GM19468 (cell line): ENCODE results near the gene VAV2.

Experiments used
- ATAC-seq: cut with Tn5 transposase; IDR thresholded peaks from one replicate; pipeline ENCODE4 v1.9.1; 2021; ENCODE audit warnings: mild to moderate bottlenecking, moderate library complexity, moderate number of reproducible peaks; ENCODE audit not compliant: unreplicated experiment; ENCODE audit errors: extremely low read depth

Gene VAV2

DNA sequence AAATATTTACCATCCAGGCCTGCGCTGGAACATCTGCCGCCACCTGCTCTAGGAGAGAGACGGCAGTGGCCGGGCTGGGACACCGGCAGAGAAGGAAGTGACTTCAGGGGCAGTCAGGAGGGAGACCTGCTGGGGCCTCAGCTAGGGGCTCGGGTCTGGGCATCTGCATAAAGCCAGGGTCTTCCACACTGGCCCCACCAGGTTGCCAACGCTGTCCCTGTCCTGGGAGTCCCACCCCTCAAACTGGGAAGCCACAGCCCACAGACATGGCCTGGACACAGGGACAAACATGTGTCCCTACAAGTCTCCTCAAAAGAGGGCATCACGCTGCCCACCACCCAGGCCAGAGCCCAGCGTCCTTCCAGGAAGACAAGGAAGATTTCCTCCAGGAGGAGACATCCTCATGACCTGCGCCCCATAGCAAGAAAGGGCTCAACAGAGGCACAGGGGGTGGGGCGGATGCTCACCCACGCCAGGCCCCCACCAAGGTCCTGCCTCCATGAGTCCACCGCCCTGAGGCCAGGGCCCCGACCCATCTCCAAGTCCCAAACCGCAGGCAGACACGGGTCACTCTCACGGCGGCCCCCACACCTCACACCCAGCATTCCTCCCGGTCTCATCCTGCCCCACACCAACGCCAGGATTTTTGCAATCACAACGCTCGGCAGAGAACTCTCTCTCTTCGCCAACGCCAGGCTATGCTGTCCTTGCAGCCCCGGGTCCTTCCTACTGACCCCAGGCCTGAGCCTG is 9.0 kb downstream of the VAV2 start:
- ATAC-seq = no peak

DNA sequence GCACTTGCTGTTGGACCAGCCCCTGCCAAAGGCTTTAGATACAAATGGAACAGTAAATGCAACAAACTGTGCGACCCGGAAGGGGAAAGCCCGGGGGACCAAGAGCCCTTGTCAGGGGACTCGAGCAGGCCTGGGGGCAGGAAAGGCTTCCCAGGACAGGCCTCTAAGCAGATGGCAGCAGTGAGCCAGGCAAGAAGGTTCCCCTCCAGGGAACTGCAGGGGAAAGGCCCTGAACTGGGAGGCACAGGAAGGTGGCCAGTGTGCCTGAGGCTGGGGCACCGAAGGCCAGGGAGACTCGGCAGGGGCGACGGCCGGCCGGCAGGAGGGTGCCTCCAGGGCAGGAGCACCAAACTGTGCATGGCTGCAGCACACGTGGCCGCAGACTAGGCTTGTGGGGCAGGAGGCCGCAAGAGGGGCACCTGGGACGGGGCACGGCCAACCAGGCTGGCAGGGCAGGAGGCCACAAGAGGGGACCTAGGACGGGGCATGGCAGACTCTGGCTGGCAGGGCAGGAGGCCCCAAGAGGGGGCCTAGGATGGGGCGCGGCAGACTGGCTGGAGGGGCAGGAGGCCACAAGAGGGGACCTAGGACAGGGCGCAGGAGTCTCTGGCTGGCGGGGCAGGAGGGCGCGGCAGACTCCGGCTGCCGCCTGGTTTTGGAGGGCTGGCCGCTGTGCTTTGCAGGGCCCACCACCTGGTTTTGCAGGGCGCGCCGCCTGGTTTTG is 10.0 kb downstream of the VAV2 start:
- no peak for ATAC-seq

DNA sequence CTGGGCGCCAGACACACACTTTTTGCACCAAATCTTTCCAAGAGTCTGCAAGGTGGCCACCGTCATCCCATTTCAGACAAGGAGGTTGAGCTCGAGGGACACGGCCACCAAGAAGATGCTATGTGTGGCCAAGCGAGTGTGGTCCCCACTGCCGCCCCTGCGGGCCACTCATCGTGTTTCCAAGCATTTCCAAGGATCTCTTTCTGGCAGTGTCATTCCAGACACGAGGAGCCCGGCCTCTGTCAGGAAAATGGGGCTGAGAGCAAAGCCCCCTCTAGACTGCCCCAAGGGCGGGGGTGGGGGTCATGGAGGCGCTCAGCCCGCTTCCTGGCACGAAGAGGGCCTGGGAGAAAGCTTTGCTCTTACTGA is 10.6 kb downstream of the VAV2 start:
- no peak for ATAC-seq

DNA sequence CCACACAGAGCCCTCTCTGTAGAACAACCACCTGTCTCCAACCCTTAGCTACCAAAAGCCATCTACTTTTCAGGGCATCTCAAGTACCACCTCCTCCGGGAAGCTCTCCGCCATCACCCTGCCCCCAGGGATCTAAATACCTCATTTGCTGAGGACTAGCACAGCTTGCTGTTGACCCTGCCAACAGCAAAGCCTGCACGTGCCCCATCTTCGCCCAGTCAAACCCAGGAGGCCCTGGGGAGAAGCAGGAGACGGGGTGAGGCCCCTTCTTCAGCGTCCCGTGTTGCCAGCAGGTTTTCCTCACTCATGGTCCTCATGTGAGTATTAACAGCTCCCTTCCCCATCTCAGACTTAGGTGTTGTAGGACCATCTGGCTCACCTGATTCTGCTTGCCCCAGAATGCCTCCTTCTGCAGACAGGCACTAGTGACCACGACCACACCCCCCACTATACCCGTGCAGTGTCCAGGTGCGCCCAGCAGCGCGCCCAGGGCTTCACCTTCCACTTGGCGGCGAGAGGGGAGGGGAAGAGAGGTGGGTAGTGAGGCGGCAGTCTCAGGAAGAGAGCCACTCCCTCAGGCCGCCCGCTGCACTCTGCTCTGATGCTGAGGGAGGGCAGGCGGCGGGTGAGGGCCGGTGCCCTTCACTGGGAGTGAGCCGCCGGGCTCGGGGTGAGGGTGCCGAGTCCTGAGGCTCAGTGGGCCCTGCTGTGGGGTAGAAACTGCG is 11.1 kb downstream of the VAV2 start:
- no peak for ATAC-seq

DNA sequence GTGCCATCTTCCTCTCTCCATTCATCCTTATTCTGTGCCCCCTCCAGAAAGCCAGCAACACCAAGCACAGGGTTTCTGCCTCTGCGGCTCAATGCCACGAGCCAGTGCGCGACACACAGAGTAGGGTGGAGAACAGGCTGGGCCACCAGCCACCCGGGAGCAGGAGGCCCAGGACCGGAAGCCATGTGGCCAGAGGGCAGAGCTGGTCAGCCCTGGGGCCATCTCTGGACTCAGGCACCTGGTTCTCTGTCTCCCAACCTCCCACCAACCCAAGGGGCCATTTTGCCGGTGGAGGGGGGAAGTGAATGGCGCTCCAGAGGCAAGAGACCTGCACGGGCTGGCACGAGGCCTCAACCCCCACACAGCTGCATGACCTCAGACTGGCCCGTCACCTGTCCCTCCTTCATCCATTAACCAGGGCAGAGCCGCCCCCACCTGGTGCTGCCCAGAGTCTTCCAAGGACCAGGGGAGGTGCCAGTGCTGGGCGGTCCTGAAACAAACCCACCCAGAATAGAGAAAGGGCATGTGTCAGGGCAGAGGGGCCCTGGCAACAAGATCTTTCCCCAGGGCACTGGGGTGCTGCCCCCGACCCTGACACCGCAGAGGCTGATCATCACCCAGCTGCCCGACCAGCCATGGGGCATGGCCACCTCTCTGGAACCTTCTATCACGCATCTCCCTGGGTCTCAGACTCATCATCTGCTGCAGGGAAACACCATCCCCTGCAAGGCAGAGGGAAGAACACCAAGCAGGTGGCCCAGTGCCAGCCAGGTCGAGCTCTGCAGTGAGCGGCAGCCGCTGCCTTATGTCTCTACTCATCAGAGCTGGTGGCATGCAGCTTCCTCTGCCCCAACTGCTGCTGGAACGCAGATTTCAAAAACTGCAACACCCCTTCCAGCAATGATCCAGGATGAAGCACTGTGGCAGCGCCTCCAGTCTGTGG is 11.9 kb downstream of the VAV2 start:
- no peak for ATAC-seq

DNA sequence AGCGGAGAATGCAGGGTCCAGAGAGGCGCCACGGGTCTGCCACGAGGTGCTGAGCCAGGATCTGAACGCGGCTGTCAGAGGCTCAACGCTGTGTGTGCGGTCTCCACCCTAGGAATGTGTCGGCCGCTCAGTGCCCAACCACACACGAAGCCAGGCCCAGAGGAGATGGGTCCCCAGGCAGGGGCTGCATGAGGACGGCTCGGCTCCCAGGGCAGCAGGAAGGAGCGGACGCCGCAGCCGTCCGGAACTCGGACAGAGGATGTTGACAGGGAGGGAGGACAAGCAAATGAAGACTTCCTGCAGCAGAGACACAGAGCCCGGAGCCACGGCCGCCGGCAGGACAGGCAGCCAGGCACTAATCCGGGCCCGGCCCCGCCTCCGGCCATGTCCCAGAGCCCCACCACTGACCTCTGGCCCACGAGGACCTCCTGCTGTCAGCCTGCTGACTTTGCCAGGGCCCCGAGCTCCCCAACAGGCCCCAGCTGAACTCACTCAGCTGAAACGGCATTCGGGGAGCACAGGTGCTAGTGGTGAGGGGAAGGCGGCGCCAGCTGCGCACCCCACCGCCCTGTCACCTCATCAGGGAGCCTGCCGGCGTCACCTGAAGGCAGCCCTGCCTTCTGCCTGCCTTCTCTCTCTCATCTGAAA is 12.7 kb downstream of the VAV2 start:
- ATAC-seq = no peak

DNA sequence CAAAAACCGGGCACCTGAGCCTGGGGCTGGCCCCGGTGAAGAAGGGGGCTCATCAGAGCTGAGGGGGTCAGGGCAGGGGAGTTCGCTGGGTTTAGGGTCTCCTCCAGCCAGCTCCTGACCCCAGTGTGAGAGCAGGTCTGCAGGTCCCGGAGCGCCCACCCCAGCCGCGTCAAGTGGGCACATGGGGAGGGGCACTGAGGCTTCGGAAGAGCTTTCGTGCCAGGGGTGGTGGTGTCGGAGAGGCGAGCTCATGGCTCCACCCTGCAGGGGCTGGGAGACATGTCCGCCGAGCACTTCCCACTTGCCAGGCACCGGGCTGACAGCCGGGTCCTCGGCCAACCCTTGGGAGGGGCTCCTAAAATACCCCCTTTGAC is 13.2 kb downstream of the VAV2 start:
- no peak for ATAC-seq

DNA sequence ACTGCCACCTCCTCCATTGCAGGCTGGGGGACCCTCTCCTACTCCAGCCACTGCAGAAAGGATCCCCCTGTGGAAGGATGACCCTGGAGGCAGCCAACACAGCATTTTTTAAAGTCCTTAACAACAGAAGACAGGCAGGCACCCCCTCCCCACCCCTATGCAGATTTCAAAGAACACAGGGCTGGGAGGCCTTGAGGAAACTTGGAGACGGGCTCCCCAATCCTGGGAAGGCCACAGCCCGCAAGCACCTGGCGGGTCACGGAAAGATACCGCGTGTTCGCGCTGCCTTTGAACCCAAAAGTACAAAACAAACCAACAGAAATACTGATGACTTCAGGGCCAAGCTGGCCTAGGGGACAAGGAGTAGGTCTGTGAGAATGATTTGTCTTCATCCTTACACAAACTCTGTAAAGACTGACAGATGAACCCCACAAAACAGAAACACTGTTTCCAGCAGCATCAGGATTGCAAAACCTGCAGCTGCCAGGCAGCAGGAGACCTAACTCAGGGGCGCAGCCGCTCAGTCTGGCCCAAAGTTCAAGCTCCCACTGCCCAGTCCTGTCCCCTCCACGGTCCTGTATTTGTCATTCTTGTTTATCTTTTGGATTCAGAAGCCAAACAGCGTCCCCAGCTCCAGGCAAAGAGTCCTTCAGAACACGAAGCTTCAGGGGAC is 13.8 kb downstream of the VAV2 start:
- ATAC-seq = no peak

DNA sequence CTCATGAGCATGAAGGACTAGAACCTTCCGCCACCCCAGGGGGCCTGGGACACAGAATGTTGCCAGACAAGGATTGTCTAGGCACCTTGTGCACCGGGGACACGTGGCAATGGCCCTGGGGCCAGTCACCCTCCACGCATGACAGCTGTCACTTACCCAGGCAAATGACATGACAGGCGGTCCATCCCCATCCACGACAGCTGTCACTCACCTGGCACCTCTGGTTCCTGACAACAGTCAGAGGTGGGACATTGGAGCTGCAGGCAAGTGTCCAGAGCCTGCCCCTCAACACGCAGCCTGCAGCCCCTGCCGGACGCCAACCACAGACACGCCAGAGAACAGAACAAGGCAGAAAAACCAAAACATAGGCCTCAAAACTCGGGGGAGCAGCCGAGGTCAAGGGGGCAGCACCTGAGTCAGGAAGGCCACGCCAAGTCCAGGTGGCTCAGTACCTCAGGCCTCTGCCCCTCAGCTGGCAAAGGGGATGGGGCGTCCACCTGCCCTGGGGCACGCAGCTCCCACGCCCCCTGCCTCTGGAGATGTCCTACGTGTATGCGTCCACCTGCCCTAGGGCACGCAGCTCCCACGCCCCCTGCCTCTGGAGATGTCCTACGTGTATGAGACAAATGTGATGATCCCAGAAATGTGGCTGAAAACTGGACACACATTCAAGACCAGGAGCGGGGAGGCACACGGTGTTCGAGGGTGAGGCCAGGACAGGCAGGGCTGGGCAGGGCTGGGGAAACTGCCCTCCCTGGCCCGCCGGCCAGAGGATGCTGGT is 14.5 kb downstream of the VAV2 start:
- ATAC-seq = no peak

DNA sequence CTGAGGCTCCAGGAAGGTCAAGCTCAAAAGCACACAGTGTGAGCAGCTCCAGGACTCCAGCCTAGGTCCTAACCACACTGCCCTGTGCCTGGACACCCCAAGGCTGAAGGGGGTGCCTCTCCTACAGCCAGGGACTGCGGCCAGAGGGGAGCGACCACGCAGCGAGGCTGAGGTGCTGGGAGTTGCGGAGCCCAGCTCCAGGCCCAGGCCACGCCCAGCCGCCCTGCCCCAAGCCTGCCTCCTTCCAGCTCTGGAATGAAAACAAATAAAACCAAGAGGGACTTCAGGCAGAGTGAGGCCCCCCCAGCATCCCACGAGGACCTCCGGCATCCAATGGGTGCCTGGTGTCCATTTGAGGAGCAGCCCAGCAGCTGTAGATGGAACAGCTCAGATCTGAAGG is 15.2 kb downstream of the VAV2 start:
- no peak for ATAC-seq

DNA sequence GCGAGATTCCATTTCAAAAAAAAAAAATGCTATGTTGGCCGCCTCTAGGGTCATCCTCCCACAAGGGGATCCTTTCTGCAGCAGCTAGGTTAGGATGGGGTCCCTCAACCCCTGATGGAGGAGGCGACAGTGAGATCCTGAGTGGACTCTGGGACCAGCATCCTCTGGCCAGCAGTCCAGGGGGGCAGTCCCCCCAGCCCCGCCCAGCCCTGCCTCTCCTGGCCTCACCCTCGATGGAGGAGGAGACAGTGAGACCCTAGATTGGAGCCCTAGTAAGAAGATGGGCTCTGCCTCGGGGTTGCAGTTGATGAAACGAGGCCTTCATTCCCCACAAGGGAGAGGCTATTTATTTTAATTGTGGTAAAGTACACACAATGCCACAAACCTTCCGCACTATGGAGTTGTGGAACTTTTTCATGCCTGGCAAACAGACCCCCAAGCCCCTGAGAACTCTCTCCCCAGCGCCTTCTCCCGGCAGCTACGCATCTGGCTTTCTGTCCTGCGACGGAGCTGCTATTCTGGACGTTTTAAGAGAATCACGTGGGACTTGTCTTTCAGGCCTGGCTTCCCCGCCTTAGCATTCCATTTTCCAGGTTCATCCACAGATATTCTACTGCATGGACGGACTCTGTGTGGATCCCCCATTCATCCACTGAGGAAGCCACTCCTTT is 15.8 kb downstream of the VAV2 start:
- ATAC-seq = no peak

DNA sequence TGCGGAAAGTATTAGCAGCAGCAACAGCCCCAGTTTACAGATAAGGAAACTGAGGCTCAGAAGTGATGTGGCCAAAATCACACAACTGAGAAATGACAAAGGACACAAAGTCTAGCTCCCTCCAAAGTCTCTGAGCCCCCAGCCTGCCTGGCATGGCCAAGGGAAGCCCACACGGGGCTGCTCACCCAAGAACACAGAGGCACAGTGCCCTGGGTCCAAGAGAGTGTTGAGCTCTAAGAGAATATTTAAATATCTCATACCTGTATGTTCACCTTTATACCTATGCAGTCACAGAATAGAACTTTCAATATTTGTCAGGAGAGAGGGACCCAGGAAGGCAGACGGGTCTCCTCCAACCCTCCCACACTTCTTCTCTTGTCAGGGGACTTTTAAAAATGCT is 16.6 kb downstream of the VAV2 start:
- no peak for ATAC-seq

DNA sequence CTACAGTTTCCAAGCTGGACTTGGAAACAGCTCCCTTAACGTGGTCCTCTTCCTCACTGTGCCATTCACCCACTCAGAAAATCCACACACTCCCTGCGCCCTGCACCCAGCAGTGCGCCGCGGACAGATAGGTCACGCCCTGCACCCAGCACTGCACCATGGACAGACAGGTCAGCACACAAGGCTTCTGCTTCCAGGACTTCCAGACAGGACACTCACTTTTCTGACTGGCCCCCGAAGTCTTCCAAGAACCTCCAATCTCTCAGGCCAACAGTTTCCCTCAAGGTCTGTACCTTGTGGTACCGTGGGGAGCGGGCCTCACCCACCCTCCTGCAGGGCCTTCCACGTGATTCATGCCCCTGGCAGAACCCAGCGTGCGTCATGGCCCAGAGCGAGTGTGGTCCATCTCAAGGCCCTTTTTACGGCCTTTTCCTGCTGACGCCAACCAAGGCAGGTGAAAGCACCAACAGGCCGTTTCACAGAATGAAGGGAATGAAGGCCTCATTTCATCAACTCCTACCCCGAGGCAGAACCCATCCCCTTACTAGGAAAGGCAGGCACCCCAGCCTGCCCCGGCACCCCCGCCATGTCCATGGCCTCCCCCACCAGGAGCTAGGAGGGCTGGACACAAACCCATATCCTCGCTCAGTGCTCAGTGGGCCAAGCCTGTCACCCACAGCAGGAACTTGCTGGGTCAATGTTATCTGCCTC is 17.3 kb downstream of the VAV2 start:
- ATAC-seq = no peak

DNA sequence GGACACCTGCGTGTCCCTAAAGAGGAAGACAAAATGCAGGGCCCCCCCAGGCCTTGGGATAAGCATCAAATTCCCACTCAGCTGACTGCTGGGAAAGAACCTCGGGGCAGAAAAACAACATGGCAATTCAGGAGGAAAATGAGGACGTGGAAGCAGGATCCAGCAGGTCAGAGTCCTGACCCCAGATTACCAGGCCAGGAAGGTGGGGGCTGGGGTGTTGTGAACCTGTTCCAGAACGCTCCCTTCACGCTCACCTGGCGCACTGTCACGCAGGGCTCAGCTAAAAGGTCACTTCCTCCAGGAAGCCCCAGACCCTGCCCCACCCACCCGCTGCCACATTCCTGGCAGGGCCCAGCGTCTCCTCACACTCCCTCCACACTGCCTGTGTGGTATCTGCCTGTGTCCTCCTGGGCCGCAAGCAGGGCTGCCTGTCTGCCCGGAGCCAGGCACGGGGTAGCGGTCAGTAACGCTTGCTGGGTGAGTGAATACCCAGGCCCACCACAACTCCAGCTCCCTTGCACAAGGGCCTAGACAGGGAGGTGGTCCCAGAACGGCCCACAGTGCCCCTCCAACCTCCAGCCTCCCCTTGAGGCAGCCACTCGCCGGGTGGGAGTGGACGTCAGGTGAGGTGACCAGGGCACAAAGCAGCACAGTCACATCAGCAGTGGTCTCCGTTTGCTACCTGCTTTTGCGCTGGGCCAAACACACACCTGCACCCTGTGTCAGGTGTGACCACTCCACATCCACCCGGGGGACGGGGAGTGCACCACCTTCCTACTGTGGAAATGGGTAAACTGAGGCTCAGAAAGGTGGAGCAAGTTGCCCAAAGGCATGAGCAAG is 18.1 kb downstream of the VAV2 start:
- no peak for ATAC-seq

DNA sequence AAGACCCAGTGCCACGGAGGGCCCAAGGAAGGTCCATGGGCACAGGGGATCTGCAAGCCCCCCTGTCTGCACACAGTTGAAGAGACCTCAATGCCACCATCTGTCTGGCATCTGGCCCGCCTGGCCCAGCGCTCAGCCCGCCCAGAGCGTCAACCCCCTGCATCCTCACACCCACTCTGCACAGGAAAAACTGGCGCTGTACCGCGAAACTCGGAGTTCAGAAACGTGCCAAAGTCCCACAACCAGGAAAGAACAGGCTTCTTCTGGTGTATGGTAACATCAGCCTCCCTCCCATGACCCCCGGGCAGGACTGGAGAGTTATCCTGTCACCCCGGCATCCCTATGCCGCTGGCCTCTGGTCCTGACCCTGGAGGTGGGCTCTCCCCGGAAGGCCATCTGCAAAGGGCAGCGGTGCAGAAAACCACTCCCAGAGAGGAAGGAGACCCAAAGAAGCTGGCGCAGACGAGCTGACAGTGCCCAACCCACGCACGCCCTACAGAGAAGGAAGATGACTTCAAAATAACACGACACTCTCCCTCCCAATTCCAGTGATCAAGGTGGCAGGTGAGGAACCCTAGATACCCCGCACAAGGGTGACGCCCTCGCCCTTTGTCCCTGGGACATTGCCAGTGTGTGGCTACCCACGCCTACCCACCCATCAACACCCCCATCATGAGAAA is 18.9 kb downstream of the VAV2 start:
- no peak for ATAC-seq
